HG03521 (cell line): ENCODE results near the gene NDE1.

Experiments used
- ATAC-seq: cut with Tn5 transposase; IDR thresholded peaks from one replicate; pipeline ENCODE4 v1.9.1; 2021; ENCODE audit warnings: mild to moderate bottlenecking, moderate library complexity; ENCODE audit not compliant: unreplicated experiment

The NDE1 gene

DNA sequence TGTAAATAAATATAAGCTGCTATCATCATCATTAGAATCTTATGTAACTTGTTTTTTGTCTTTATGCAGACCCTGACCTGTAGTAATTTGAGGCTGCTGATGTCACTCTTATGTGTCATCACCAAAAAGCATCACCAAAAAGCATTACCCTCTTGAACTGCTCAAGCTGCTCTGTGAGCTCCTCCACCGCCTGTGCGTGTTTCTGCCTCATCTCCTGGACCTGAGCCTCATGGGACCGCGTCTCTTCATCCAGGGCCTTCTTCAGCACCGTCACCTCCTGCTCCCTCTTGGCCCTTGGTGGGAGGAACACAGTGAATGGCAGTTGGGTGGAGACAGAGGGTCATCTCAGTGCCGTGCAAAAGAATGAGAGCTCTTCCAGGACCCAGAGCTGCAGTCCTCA lies 82.4 kb downstream of the NDE1 start:
- no peak for ATAC-seq

- ATAC-seq: no peak
Observed at GRCh38 chr16:15735610-15736009, 85.6 kb downstream of the NDE1 start.

GRCh38 chr16:15736529-15736928 lies 86.5 kb downstream of the NDE1 start:
- no peak for ATAC-seq

GRCh38 chr16:15737140-15737644 lies 87.1 kb downstream of the NDE1 start:
- no peak for ATAC-seq

GRCh38 chr16:15739464-15739863 lies 89.4 kb downstream of the NDE1 start:
- ATAC-seq: no peak

DNA sequence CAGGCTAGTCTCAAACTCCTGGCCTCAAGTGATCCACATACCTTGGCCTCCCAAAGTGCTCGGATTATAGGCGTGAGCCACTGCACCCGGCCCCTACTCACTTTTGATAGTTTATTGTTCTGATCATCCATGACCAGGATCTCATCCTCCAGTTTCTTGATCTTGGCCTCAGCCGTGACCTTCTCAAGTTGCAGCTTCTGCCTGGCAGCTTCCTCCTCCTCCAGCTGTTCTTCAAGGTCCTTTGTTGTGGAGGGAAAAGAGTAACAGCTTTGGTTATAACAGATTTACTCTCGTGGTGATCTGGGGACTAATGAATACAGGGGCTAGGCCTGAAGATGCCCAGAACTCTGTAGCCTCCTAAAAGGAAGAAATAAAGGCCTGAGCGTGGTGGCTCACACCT lies 89.9 kb downstream of the NDE1 start:
- ATAC-seq: no peak

- no peak for ATAC-seq
Observed at GRCh38 chr16:15741207-15741871, 91.3 kb downstream of the NDE1 start.

DNA sequence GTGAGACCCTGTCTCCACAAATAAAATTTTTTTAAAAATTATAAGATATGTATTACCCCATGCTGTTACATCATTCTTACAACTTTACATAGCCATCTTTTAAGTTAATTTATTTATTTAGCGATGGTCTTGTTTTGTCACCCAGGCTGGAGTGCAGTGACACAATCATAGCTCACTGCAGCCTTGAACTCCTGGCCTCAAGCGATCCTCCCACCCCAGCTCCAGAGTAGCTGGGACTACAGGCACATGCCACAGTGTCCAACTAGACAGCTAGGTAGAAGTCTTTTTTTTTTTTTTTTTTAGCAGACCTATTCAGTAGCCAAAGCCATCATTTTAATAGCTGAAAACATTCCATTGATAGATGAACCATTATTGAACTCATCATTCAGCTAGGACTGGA lies 92.7 kb downstream of the NDE1 start:
- no peak for ATAC-seq

DNA sequence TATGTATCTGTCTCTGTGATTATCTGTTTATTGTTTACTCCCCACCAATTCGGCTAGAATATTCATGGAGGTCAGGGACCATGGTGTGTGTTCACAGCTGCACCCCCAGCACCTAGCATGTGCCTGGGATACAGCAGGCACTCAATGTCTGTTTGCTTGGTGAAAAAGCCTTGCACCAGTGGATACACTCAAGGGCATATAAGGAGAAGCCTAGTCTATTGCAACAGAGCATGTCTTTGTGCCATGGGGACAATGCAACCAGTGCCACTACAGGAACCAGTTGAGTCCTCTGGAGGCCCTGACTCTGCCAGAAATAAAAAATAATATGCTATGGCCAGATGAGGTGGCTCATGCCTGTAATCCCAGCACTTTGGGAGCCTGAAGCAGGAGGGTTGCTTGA lies 93.6 kb downstream of the NDE1 start:
- no peak for ATAC-seq

- ATAC-seq: no peak
Observed at GRCh38 chr16:15746332-15746731, 96.3 kb downstream of the NDE1 start.

GRCh38 chr16:15747937-15748336 lies 97.9 kb downstream of the NDE1 start:
- ATAC-seq: no peak

GRCh38 chr16:15748654-15749053 lies 98.6 kb downstream of the NDE1 start:
- ATAC-seq: no peak

GRCh38 chr16:15749371-15749770 lies 99.3 kb downstream of the NDE1 start:
- ATAC-seq: no peak

- ATAC-seq: no peak
Observed at GRCh38 chr16:15749985-15750384, 99.9 kb downstream of the NDE1 start.

GRCh38 chr16:15751940-15752339 lies 101.9 kb downstream of the NDE1 start:
- ATAC-seq: no peak

DNA sequence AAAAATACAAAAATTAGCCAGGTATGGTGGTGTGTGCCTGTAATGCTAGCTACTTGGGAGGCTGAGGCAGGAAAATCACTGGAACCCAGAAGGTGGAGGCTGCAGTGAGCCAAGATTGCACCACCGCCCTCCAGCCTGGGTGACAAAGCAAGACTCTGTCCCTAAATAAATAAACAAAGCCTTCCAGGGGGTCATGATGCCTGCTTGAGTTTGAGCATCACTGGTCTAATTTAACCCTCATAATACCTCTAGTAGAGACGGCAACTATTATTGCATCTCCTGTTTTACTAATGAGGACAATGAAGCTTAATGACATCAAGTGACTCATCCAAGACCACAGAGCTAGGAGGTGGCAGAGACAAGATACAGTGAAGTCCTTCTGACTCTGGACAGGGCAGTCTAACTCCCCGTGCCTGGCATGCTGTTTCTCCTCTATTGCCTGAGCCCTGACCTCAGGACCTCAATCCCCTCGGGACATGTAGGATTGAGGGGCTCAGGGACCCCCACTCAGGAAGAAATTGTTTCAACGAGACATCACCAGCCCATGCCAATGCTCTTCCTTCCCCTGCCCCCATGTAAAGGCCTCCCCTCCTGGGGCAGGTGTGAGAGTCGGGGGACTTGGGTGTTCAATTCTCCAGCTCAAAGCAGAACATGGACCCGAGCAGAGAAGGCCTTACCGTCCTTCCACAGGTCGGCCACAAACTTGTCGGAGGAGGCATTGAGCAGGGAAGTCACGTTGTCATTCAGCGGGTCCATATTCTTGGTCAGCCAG lies 102.9 kb downstream of the NDE1 start:
- ATAC-seq: no peak

- no peak for ATAC-seq
Observed at GRCh38 chr16:15754821-15755534, 104.9 kb downstream of the NDE1 start.

- ATAC-seq: no peak
Observed at GRCh38 chr16:15757077-15757386, 107.0 kb downstream of the NDE1 start.

DNA sequence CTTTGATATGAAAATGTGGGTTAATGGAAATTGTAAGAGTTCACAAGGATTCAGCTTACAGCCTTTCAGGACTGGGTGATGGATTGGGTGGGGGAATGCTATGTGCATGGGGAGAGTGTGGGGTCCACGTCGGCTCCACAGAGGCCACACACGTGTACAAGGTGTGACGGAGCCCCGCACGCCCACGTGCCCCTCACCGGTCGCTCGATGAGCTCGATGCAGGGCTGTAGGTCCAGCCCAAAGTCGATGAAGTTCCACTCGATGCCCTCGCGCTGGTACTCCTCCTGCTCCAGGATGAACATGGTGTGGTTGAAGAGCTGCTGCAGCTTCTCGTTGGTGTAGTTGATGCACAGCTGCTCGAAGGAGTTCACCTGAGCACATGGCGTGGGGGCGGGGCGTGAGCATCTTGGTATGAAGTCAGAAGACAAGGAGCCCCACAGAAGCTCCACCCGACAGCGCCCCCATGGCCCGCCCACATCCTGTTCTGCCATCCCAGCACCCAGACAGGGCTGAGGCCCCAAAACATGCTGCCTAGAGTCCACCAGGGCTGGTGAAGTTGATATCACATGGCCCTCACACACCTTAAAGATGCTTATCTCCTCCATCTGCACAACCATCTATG lies 107.7 kb downstream of the NDE1 start:
- no peak for ATAC-seq

- no peak for ATAC-seq
Observed at GRCh38 chr16:15759070-15759469, 109.0 kb downstream of the NDE1 start.

DNA sequence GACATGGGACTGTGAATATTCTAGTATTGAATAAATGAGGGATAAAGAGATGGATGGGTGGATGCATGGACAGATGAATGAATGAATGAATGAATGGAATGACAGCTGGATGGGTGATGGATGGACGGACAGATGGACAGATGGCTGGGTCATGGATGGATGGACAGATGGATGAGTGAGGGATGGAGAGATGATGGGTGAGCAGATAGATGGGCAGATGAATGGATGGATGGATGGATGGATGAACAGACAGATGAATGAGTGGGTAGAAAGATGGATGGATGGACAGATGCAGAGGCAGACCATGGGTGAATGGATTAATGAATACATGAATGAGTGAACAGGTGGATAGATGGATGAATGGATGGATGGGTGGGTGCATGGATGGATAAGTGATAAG lies 110.1 kb downstream of the NDE1 start:
- ATAC-seq: no peak

GRCh38 chr16:15764112-15764511 lies 114.1 kb downstream of the NDE1 start:
- no peak for ATAC-seq
